Esophagus muscularis mucosa (tissue), 4 donors: ENCODE measurements around the gene SOX30. TPM values are rescaled to one million over a fixed set of nuclear protein-coding genes. Genes with fewer than 3 reads are reported as not detected.
"Not testable (repeated sequence)": the region's sequence is repeated elsewhere in the genome, so short reads cannot be mapped to it uniquely, and the experiment has no call there.

Experiments used
- DNase-seq: peaks from one replicate; pipeline ENCODE4 v3.0.0-alpha.2; 2017; ENCODE audit errors: extremely low spot score
- H3K27ac ChIP-seq, 4 donors: fragments of 200-600 bp; sonication (generic); replicated peaks in 1 of 4; 1 replicate in 3 of 4; 2 replicates in 1 of 4; pipeline ENCODE4 v1.5.1; 2016 to 2019; ENCODE audit warnings: mild to moderate bottlenecking in 1 of 4
- H3K27me3 ChIP-seq, 4 donors: fragments of 200-600 bp; sonication (generic); one replicate each; pipeline versions ENCODE4 v1.5.1 to v1.6.0; 2016 to 2019
- H3K36me3 ChIP-seq, 4 donors: fragments of 200-600 bp; sonication (generic); one replicate each; pipeline ENCODE4 v1.5.1; 2016 to 2019
- H3K4me1 ChIP-seq, 4 donors: fragments of 200-600 bp; sonication (generic); one replicate each; pipeline ENCODE4 v1.5.1; 2016 to 2019
- H3K4me3 ChIP-seq, 4 donors: fragments of 200-600 bp; sonication (generic); 1 replicate in 2 of 4; 2 replicates in 2 of 4; pipeline ENCODE4 v1.5.1; 2016 to 2019; ENCODE audit warnings: mild to moderate bottlenecking in 4 of 4, moderate library complexity in 1 of 4
- H3K9me3 ChIP-seq, 4 donors: fragments of 200-600 bp; sonication (generic); 1 replicate in 3 of 4; 2 replicates in 1 of 4; pipeline ENCODE4 v1.5.1; 2016 to 2019
- EP300 ChIP-seq: sonication (generic); formaldehyde crosslinking; IDR thresholded peaks from one replicate; pipeline ENCODE4 v1.6.1; 2017; ENCODE audit warnings: antibody characterized with exemption
- POLR2A ChIP-seq: fragments of 450-650 bp; IDR thresholded peaks from one replicate; pipeline ENCODE4 v1.6.1; 2017; ENCODE audit warnings: antibody characterized with exemption, moderate library complexity, mild to moderate bottlenecking, low read depth
- POLR2AphosphoS5 ChIP-seq, 2 donors: sonication (generic); formaldehyde crosslinking; IDR thresholded peaks; one replicate each; pipeline ENCODE4 v1.6.1; 2017; ENCODE audit warnings: antibody characterized with exemption in 2 of 2
- WGBS: methylation state at CpG from one replicate; pipeline ENCODE4 v1.1.5; 2018; 5-methylcytosine and 5-hydroxymethylcytosine counted together
- intact Hi-C: fragments of 100-400 bp; cut with DNase I; formaldehyde crosslinking; loops from one replicate; pipeline ENCODE4 v1.15.1; 2023
- total RNA-seq, 4 donors: library from RNA; depleted of rRNA; stranded (reverse); fragments of >200 nt; gene quantifications; one replicate each; pipeline versions ENCODE4 v1.1.0 to v1.2.1, GENCODE V29; 2016
- TF ChIP-seq, protein P1 (sequence below), 3 experiments: fragments of 200-600 bp in 2 of 3; fragments of 450-650 bp in 1 of 3; sonication (generic) in 2 of 3; IDR thresholded peaks; one replicate each; pipeline ENCODE4 v1.5.1; 2017 to 2019; ENCODE audit warnings: antibody characterized with exemption in 3 of 3, mild to moderate bottlenecking in 2 of 3, moderate library complexity in 1 of 3

The SOX30 gene
- total RNA-seq, 4 donors from 2014 or later: 0.17 to 0.34 TPM; not detected in 2

DNA sequence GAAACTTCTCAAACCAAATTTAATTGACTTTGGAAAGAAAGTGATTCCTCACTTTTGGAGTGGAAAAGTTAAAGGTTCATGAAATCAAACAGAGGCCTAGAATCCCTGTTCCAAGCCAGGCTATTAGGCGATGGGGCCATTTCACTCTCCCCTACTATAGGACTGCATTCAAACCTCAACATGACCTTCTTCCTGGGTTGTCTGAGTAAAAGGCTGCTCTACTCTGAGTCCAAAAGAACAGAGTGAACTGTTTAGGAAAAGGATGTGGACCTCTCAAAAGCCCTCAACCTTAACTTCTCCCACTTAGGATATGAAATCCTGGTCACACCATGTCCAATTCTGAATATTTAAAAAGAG, 34.9 kb upstream of the SOX30 start:
- no peaks in the 10 kb centered on the region for H3K36me3 ChIP-seq
- H3K4me3 ChIP-seq: no peak overlapping the region
- intact Hi-C loops: no loop called here
- peak; percentile 29 for DNase-seq
- peaks cover 0 to 7% (median 2%) of the 10 kb centered on the region in 4 donors for H3K4me1 ChIP-seq
- WGBS: 100% methylated on average over 1 of the region's 1 CpG
- H3K9me3 ChIP-seq: no peaks in the 10 kb centered on the region
- no peak for TF ChIP-seq EP300
- TF ChIP-seq POLR2AphosphoS5 (IDR thresholded peaks at IDR 0.05): no peak
- TF ChIP-seq, protein P1, sequence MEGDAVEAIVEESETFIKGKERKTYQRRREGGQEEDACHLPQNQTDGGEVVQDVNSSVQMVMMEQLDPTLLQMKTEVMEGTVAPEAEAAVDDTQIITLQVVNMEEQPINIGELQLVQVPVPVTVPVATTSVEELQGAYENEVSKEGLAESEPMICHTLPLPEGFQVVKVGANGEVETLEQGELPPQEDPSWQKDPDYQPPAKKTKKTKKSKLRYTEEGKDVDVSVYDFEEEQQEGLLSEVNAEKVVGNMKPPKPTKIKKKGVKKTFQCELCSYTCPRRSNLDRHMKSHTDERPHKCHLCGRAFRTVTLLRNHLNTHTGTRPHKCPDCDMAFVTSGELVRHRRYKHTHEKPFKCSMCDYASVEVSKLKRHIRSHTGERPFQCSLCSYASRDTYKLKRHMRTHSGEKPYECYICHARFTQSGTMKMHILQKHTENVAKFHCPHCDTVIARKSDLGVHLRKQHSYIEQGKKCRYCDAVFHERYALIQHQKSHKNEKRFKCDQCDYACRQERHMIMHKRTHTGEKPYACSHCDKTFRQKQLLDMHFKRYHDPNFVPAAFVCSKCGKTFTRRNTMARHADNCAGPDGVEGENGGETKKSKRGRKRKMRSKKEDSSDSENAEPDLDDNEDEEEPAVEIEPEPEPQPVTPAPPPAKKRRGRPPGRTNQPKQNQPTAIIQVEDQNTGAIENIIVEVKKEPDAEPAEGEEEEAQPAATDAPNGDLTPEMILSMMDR (IDR thresholded peaks at IDR 0.05): no peak
- TF ChIP-seq POLR2A: no peak
- no peak overlapping the region for H3K27ac ChIP-seq
- peaks cover 0 to 8% (median 0%) of the 10 kb centered on the region in 4 donors for H3K27me3 ChIP-seq

- H3K27ac ChIP-seq, H3K9me3 ChIP-seq, intact Hi-C loops, H3K4me3 ChIP-seq, H3K27me3 ChIP-seq, H3K36me3 ChIP-seq, H3K4me1 ChIP-seq: not testable (repeated sequence)
- WGBS: 85% methylated on average over 14 of the region's 14 CpGs
- DNase-seq: peak; percentile 75
Measured at GRCh38 chr5:157686276-157687197, 34.3 kb upstream of the SOX30 start.

GRCh38 chr5:157682257-157682656, 30.0 kb upstream of the SOX30 start:
- no peak overlapping the region for H3K27ac ChIP-seq
- H3K4me3 ChIP-seq: no peak overlapping the region
- peak; percentile 60 for DNase-seq
- TF ChIP-seq POLR2A (no peak), EP300 (no peak), POLR2AphosphoS5 (IDR thresholded peaks at IDR 0.05) (no peak)
- TF ChIP-seq, protein P1 (IDR thresholded peaks at IDR 0.05): no peak
- 70% methylated on average over 3 of the region's 3 CpGs for WGBS
- intact Hi-C loops: no loop called here
- no peaks in the 10 kb centered on the region for H3K9me3 ChIP-seq
- H3K4me1 ChIP-seq: peaks cover 0 to 4% (median 0%) of the 10 kb centered on the region in 4 donors
- no peaks in the 10 kb centered on the region for H3K36me3 ChIP-seq
- H3K27me3 ChIP-seq: no peaks in the 10 kb centered on the region

GRCh38 chr5:157681048-157681447, 28.8 kb upstream of the SOX30 start:
- no peaks in the 10 kb centered on the region for H3K9me3 ChIP-seq
- no peak overlapping the region for H3K4me3 ChIP-seq
- TF ChIP-seq EP300 (no peak), POLR2A (no peak), POLR2AphosphoS5 (IDR thresholded peaks at IDR 0.05) (no peak)
- TF ChIP-seq, protein P1 (IDR thresholded peaks at IDR 0.05): no peak
- no peaks in the 10 kb centered on the region for H3K36me3 ChIP-seq
- intact Hi-C loops: no loop called here
- H3K27ac ChIP-seq: no peak overlapping the region
- no peaks in the 10 kb centered on the region for H3K4me1 ChIP-seq
- 76% methylated on average over 2 of the region's 4 CpGs for WGBS
- no peaks in the 10 kb centered on the region for H3K27me3 ChIP-seq
- peak; percentile 87 for DNase-seq

DNA sequence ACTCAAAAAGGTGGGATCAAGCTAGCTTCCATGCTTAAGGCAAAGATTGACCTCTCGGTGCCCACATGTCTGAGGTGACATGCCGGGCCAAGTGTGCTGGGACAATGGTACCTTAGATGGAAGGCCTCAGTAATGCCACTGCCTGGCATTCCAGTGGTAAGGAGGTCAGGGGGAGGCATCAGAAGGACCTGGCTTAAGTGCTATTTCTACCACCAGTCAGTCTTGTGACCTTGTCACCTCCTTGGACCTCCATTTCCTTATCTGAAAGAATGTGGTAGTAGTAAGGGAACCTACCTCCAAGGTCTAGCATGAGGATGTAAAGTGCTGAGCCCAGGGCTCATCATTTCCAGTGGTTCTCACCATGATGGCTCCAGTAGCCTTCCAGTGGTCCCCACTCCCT, 28.0 kb upstream of the SOX30 start:
- H3K4me3 ChIP-seq: no peak overlapping the region
- 94% methylated on average over 2 of the region's 2 CpGs for WGBS
- no peaks in the 10 kb centered on the region for H3K27me3 ChIP-seq
- TF ChIP-seq, protein P1 (IDR thresholded peaks at IDR 0.05): no peak
- TF ChIP-seq POLR2AphosphoS5 (IDR thresholded peaks at IDR 0.05): no peak
- TF ChIP-seq EP300: no peak
- TF ChIP-seq POLR2A: no peak
- DNase-seq: peak; percentile 86
- no peaks in the 10 kb centered on the region for H3K9me3 ChIP-seq
- no peak overlapping the region for H3K27ac ChIP-seq
- intact Hi-C loops: no loop called here
- H3K36me3 ChIP-seq: no peaks in the 10 kb centered on the region
- H3K4me1 ChIP-seq: no peaks in the 10 kb centered on the region
